GM04503 (cell line): ENCODE results near the gene CAPZA2.
"Not testable (repeated sequence)": the region's sequence is repeated elsewhere in the genome, so short reads cannot be mapped to it uniquely, and the experiment has no call there.

Experiments
- DNase-seq: peaks from one replicate; pipeline ENCODE4 v3.0.0-alpha.2; 2012; ENCODE audit warnings: low read depth

Gene CAPZA2

DNA sequence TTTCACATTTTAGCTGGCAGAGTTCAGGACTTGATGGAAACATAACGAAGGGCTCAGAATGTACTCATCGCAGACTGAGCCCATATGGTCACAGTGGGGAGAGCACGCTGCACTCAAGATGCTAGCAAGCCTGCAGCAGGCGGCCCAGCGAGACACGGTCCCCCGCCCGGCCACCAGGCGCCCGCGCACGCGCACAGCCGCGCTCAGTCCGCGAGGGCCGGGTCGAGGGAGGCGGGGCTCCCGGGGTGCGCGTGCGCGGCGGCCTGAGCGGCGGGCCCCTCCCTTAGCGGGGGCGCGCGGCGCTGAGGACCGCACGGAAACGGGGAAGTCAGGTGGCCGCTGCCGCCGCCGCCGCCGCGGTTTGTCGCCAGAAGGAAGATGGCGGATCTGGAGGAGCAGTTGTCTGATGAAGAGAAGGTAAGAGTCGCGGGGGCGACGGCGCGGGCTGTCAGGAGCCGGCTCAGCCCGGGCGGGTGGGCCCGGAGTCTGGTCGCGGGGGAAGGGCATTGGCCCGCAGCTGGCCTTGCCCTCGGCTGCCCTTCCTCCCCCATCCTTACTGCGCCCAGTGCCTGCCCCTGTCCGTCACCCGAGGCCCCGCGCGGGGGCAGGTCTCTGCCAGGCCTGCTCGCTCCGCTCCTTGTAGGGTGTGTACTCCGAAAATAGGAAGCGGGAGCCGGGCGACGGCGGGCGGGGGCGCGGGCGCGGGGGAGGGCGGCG lies at the start of gene CAPZA2:
Gene CAPZA2, plus strand, starts transcription at position 354 of the 717 bp plus-strand sequence. Its CDS starts 25 bp downstream, at position 379.
- peak; percentile 37 for DNase-seq

DNA sequence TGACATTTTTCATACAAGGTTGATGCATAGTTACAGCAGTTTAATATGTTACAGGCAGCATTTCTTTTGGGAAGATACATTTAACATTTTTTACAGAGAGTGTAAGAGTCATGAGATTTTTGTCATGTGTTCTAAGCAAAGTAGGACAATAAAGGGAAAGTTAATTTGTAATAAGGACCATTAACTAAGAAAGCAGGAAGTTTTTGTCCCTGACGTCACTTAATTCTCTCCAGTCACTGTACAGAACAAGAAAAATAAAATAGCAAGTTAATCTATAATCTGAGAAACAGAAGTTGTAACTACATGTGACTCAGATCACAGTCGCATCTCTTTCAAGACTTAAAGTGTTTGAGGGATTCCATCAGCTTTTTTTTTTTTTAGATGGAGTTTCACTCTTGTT lies 49.5 kb upstream of the CAPZA2 start:
- no peak for DNase-seq

DNA sequence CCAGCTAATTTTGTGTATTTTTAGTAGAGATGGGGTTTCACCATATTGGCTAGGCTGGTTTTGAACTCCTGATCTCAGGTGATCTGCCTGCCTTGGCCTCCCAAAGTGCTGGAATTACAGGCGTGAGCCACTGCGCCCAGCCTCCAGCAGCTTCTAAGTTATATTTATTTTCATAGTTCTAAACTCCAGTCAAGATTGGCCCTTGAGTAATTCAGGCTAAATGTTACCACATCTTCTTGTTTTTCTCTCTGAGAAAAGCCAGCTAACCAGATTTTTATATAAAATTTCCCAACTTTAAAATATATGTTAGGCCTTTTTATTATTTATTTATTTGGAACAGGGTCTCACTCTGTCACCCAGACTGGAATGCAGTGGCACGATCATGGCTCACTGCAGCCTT lies 49.0 kb upstream of the CAPZA2 start:
- DNase-seq = not testable (repeated sequence)

DNA sequence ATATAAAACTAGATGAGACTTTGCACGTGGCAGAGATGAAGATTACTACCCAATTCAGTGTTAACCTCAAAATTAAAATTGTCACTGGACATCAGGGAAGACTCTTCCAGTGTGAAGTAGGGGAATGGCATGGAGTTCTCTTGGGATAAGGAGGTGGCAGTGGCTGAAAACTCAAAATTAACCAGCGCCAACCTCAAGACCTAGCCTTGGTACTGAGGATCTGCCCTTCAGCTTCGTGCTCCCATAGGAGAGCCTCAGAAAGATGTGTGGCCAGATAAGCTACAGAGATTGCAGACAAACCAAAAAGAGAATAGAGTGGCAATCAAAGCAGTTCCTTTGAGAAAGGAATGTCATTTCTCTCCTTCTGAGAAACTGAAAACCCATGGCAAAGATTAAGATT lies 47.3 kb upstream of the CAPZA2 start:
- DNase-seq = no peak

DNA sequence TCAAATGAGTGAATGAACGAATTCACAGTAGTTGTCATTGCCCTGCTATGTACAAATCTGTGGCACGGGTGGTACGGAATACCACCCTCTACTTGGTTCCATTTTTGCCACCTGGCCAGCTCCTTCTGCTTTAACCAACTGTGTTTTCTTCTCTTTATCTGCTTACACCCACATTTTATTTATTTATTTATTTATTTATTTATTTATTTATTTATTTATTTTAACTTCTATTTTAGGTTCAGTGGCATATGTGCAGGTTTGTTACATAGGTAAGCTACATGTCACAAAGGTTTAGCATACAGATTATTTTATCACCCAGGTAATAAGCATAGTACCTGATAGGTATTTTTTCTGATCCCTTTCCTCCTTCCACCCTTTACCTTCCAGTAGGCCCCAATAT lies 42.2 kb upstream of the CAPZA2 start:
- no peak for DNase-seq

DNA sequence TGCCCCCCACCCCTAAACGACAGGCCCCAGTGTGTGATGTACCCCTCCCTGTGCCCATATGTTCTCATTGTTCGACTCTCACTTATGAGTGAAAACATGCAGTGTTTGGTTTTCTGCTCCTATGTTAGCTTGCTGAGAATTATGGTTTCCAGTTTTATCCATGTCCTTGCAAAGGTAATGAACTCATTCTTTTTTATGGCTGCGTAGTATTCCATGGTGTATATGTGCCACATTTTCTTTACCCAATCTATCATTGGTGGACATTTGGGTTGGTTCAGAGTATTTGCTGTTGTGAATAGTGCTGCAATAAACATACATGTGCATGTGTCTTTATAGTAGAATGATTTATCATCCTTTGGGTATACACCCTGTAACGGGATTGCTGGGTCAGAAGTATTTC lies 40.7 kb upstream of the CAPZA2 start:
- DNase-seq = not testable (repeated sequence)

DNA sequence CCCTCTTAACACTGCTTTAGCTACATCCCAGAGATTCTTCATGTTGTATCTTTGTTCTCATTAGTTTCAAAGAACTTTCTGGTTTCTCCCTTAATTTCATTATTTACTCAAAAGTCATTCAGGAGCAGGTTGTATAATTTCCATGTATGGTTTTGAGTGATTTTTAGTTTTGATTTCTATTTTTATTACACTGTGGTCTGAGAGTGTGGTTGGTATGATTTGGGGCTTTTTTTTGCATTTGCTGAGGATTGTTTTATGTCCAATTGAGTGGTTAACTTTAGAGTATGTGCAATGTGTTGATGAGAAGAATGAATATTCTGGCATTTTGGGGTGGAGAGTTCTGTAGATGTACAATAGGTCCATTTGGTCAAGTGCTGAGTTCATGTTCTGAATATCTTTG lies 37.9 kb upstream of the CAPZA2 start:
- no peak for DNase-seq

DNA sequence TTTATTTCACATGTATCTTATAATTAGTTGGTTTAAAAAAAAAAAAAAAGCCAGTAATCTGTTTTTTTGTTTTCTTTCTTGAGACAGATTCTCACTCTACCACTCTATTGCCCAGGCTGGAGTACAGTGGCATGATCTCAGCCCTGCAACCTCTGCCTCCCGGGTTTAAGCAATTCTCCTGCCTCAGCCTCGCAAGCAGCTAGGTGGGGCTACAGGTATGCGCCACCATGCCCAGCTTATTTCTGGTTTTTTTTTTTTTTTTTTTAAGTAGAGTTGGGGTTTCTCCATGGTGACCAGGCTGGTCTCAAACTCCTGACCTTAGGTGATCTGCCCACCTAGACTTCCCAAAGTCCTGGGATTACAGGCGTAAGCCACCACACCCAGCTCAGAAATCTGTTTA lies 34.1 kb upstream of the CAPZA2 start:
- no peak for DNase-seq

DNA sequence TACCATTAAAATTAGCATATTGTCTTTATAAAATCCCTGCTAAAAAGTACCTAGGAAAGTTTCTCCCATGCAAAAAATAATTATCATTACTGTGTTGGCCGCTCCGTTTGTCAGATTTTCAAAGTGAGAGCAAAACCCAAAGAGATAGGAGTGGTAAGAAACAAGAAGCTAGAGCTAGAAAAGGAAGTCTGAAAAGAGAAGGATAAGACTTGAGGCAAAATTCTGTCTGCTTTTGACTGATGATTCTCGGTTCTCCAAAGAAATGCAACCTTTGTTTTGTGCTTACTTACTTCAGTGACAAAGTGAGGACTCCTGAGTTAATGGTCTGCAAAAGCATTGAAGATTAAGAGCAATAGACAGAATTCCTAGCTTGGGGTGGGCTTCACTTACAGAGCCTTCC lies 33.3 kb upstream of the CAPZA2 start:
- no peak for DNase-seq

DNA sequence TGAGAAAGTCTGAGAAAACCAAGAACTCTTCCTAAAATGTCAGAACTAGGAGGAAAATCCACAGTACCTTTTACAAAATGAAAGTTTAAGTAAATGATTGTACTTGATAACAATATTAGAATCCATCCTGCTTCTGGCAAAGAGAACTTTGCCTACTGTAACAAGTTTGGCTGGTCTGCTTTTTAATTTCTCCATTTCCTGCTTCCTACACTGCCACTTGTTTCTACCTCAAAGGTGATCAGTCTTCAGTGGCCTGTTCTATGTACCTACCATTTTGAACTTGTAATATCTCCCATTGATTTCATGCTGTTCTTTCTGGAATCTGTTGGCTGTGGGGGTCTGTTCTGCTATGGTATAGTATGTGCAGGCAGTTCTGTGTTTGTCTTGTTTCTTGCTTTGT lies 32.9 kb upstream of the CAPZA2 start:
- no peak for DNase-seq

DNA sequence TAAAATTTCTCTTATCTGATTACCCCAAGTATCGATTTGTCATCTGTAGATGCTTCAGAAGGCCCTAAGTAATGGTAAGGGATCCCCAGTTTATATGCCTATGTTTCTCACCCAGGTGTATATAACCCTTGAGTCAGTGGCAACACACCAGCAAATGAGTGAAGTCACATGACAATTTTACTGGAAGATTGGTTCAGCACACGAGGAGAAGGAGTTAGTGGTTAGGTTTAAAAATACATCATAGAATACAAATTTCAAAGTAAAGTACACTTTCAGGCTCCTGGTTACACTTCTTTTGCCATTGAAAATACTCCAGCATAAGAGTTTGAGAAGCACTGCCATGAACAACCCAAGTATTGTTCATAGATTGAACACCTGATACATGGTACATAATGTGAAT lies 29.7 kb upstream of the CAPZA2 start:
- no peak for DNase-seq

DNA sequence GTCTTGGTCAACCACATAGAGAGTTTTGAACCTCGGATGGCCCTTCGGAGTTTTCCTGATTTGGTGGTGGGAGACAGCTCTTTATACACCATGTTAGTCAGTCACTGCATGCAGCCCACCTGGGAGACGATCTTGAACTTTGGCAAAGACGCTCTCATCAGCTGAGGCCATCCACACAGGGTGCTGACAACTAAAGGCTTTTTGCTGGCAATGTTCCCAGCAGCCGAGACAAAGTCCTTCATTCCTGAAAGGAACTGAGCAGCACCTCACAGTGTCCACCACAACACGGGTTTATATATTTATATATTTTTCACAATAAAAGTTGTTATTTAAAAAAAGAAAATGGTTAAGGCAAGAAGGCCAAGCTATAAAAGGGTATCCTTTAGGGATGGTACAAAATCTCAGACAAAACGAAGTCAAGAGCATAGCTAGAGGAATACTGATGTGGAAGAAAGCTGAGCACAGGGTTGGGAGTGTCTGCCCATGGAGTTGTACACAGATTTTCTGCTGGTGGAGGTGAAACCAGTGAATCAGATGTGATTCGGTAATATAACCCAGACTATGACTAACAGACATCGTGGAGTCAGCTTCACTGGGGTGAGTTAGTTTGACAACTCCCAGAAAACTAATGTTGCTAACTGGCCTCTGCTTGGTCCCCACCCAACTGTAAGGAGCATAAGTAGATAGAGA lies 27.4 kb upstream of the CAPZA2 start:
- no peak for DNase-seq

DNA sequence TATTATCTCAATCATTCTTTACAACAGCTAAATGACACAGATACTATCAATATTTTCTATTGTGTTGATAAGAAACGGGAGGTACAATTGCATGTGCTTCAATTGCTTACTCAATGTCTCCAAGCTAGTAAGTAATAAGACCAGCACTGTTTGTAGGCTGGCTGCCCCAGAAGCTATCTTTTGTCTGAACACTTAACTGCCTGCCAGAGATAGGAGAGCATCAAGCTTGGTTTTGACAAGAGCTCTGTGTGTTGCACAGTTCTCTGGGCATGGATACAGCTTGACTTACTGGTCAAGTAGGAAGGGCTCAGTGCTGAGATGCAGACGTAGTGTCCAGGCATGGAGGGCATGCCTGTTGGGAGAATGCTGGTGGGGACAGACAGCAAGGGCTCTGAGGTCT lies 26.3 kb upstream of the CAPZA2 start:
- no peak for DNase-seq

DNA sequence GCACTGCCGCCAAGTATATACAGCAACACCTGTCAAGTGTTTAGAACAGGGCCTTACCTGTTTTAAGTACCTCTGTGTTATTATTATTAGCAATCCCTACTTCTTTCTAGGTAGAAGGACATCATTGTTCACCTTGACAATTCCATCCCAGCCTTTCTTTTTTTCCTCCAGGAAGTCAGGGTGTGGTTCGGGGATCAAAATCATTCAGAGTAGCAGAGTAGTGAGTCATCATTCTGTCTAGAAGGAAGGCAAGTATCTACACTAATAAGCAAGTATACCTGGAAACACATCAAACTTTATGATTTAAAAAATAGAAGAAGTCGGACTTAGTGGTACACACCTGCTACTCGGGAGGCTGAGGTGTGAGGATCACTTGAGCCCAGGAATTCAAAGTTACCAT lies 25.5 kb upstream of the CAPZA2 start:
- DNase-seq = no peak

DNA sequence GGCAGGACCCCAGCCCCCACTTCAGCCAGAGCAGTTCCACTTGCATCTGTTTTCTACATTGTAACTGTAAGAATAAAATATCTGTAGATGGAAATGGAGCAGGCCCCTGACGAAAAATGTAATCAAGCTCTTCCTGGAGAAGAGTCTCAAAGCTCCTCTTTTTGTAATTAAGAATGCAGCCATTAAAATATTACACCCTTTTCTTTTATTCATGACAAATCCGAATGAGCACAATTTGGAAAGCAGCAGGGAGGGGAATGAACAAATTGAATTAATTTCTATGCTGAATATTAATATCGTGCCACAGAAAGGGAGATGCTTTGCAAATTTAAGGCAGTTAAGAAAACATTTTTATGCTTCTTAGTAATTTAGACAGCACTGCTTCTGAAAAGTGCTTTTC lies 24.8 kb upstream of the CAPZA2 start:
- no peak for DNase-seq

DNA sequence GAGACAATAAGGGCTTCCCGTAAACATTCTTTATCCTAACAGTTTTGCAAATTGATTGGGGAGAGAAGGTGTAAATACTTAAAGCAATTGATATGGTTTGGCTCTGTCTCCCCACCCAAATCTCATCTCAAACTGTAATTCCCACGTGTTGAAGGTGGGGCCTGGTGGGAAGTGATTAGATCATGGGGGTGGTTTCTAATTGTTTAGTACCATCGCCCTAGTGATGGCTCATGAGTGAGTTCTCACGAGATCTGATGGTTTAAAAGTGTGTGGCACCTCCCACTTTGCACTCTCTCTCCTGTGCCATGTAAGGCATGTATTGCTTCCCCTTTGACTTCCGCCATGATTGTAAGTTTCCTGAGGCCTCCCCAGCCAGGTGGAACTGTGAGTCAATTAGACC lies 22.1 kb upstream of the CAPZA2 start:
- no peak for DNase-seq

DNA sequence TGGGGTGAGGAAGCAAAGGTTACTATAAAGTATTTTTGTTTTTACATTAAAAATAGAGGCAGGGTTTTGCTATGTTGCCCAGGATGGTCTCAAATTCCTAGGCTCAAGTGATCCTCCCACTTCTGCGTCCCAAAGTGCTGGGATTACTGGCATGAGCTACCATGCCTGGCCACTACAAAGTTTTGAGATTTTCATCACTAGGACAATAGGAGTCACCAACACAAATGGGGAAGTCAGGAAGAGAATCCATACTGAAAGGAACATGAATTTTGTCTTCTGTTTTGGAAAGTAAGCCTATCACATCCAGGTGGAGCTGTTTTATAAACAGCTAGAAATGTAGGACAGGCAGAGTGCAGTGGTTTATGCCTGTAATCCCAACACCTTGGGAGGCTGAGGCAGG lies 20.0 kb upstream of the CAPZA2 start:
- no peak for DNase-seq

DNA sequence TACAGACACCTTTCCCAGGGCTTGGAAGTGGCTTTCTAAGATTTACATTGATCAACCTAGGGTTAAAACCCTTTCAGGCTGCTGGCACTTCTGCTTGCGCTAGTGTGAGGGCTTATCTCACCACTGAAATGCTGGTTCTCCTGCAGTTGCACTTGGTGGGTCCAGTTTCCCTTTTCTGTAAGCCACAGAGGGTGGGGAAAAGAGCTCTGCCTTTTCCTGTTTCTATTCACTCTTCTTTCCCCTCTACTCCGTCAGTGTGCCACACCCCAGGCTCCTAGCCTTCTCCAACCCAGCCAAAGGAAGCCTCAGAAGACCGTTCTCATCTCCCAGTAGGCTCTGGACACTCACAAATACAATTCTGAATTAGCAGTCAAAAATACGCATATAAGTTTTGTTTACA lies 19.0 kb upstream of the CAPZA2 start:
- DNase-seq = no peak

DNA sequence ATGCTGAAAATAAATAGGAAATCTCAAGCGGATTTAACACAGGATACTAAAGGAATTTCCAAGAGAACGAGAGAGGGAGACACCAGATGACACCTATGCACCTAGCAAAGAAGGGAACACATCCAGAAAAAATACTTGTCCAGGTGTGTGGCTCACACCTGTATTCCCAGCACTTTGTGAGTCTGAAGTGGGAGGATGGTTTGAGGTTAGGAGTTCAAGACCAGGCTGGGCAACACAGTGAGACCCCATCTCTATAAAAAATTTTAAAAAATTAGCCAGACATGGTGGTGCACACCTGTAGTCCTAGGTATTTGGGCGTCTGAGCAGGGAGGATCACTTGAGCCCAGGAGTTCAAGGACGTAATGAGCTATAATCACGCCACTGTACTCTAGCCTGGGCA lies 11.2 kb upstream of the CAPZA2 start:
- DNase-seq = no peak

DNA sequence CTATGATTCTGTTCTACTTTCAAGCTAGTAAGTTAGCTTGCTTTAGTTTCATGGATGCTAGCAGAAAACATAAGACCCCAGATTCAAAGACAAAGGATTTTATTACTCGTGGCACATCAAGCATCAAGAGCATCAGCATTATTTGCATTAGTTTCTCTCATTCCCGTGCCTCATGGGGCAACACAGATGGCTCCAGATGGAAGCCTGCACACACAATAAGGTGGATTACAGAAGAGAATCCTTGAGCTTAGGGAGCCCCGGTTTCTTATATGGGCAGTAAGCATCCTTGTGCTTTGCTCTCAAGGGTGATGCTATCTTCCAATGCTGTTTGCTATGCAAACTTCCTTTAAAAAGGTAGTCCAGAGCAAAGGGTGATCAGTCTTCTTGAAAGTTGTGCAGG lies 10.7 kb upstream of the CAPZA2 start:
- DNase-seq = no peak

DNA sequence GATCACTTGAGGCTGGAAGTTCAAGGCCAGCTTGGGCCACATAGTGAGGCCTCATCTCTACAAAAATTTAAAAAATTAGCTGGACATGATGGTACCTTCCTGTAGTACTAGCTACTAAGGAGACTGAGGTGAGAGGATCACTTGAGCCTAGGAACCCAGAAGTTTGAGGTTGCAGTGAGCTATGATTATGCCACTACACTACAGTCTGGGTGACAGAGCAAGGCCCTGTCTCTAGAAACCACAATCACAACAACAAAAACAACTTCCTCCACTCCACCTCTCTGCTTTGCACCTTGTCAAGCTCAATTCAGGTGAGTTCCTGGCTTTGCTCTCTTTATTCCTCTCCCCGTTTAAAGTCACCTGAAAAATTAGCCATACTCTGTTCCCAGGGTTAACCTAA lies 8.3 kb upstream of the CAPZA2 start:
- DNase-seq = no peak

DNA sequence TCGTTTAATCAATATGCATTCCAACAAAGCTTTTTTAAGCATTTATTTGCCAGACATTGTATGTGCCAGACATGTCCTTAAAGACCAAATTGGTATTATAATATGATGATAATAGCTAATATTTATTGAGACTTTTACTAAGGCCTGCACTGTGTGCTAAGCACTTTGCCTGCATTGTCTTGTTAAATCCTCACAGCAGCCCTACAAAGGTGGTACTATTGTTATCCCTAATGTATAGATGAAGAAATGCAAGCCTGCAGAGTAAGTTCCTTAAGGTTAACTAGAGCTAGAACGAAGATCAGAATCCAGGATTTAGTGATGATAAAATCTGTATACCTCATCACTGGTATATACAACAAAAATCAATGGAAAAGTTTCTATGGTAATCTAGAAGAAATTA lies 5.3 kb upstream of the CAPZA2 start:
- DNase-seq = no peak

DNA sequence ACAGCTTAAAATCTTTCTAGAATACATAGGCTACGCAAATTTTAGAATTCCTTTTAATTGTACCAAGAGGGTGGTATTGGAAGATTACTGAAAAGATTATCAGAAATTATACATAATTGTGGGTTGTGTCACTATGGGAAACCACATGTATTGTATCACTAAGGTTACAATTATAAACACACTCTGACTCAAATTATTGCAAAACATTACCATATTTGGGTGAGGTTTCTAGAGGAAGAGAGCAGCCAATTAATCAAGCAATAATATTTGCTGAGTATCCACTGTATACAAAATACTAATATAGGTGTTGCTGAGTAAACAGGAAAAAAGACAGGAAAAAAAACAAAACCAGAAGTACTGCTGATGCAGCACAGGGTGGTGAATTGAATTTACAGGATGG lies 3.1 kb upstream of the CAPZA2 start:
- DNase-seq = peak; percentile 80

DNA sequence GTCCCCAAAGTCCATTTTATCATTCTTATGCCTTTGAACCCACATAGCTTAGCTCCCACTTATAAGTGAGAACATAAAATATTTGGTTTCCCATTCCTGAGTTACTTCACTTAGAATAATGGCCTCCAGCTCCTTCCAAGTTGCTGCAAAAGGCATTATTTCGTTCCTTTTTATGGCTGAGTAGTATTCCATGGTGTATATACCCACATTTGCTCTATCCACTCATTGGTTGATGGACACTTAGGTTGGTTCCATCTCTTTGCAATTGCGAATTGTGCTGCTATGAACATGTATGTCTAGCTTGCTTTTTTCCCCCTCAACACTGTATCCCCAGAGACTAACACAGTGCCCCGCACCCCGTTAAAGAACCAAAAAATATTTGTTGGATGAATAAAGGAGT lies 670 bp upstream of the CAPZA2 start:
- DNase-seq = no peak
